ENCODE measurements around the gene SLC38A5.
"Not testable (repeated sequence)": the region's sequence is repeated elsewhere in the genome, so short reads cannot be mapped to it uniquely, and the experiment has no call there.

The SLC38A5 gene

GRCh38 chrX:48470110-48470832, at the start of gene SLC38A5:
Gene SLC38A5 (minus strand): TSS chrX:48470260. CDS start chrX:48467924, 2,336 bp downstream.
- H3K4me1 Mint-ChIP-seq (ENCODE audit: low read depth): peaks cover 31% of the 10 kb centered on the region
- H3K36me3 Mint-ChIP-seq (ENCODE audit: low read depth): peaks cover 34% of the 10 kb centered on the region
- H3K27me3 Mint-ChIP-seq: peaks cover 12% of the 10 kb centered on the region
- no peaks in the 10 kb centered on the region for H3K9me3 Mint-ChIP-seq
- H3K4me3 Mint-ChIP-seq: peak within 1 kb of the TSS; percentile 89
- peak within 1 kb of the TSS; percentile 94 for H3K27ac Mint-ChIP-seq
- DNase-seq: no peak

DNA sequence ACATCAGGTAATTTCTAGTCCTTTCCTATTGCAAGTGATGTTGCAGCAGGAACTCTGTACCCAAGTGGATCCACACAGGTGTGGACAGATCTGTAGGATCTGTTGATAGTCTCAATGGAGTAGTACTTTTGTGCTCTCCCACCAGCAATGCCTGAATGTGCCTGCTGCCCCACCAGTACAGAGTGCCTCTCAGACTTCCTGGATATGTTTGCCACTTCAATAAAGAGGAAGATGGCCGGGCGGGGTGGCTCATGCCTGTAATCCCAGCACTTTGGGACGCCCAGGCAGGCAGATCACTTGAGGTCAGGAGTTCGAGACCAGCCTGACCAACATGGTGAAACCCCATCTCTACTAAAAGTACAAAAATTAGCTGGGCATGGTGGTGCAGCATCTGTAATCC, 49.4 kb upstream of the SLC38A5 start:
- not testable (repeated sequence) for H3K4me3 Mint-ChIP-seq

GRCh38 chrX:48516987-48517386, 46.9 kb upstream of the SLC38A5 start:
- H3K36me3 Mint-ChIP-seq (ENCODE audit: low read depth): peaks cover 13% of the 10 kb centered on the region
- H3K9me3 Mint-ChIP-seq: no peaks in the 10 kb centered on the region
- H3K4me3 Mint-ChIP-seq: no peak overlapping the region
- H3K27ac Mint-ChIP-seq: no peak overlapping the region
- DNase-seq: no peak
- H3K27me3 Mint-ChIP-seq: peaks cover 4% of the 10 kb centered on the region
- peaks cover 23% of the 10 kb centered on the region for H3K4me1 Mint-ChIP-seq (ENCODE audit: low read depth)

More for the DNA sequence above, 49.4 kb upstream of the SLC38A5 start:
- H3K36me3 Mint-ChIP-seq (ENCODE audit: low read depth): peaks cover 21% of the 10 kb centered on the region
- H3K9me3 Mint-ChIP-seq, DNase-seq, H3K27me3 Mint-ChIP-seq: not testable (repeated sequence)
- peaks cover 27% of the 10 kb centered on the region for H3K4me1 Mint-ChIP-seq (ENCODE audit: low read depth)
- H3K27ac Mint-ChIP-seq: peak overlapping the region; percentile 18

- no peak for DNase-seq
- H3K4me3 Mint-ChIP-seq: no peak overlapping the region
- H3K36me3 Mint-ChIP-seq (ENCODE audit: low read depth): peaks cover 12% of the 10 kb centered on the region
- H3K9me3 Mint-ChIP-seq: no peaks in the 10 kb centered on the region
- H3K27me3 Mint-ChIP-seq: peaks cover 4% of the 10 kb centered on the region
- peaks cover 22% of the 10 kb centered on the region for H3K4me1 Mint-ChIP-seq (ENCODE audit: low read depth)
- H3K27ac Mint-ChIP-seq: no peak overlapping the region
These were observed 46.2 kb upstream of the SLC38A5 start for GRCh38 chrX:48516285-48516684.

DNA sequence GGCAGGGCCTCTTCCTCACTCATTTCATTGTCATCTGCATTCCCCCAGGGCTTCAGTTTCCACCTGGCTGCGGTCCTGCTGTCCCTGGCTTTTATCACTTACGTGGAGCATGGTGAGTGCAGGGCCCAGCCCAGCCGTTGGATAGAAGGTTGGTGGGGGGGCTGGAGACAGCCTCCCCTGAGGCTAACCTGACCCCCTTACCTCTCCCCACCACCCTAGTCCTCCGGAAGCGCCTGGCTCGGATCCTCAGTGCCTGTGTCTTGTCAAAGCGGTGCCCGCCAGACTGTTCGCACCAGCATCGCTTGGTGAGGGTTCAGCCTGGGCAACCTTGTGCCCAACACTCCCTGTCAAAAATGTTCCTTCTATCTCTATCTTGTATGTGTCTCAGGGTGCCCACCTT, 45.8 kb upstream of the SLC38A5 start:
- Mint-ChIP-seq H3K4me3 (no peak overlapping the region), H3K9me3 (no peaks in the 10 kb centered on the region), H3K36me3 (ENCODE audit: low read depth) (peaks cover 12% of the 10 kb centered on the region), H3K27me3 (peaks cover 4% of the 10 kb centered on the region), H3K4me1 (ENCODE audit: low read depth) (peaks cover 18% of the 10 kb centered on the region), H3K27ac (no peak overlapping the region)
- DNase-seq: no peak

DNA sequence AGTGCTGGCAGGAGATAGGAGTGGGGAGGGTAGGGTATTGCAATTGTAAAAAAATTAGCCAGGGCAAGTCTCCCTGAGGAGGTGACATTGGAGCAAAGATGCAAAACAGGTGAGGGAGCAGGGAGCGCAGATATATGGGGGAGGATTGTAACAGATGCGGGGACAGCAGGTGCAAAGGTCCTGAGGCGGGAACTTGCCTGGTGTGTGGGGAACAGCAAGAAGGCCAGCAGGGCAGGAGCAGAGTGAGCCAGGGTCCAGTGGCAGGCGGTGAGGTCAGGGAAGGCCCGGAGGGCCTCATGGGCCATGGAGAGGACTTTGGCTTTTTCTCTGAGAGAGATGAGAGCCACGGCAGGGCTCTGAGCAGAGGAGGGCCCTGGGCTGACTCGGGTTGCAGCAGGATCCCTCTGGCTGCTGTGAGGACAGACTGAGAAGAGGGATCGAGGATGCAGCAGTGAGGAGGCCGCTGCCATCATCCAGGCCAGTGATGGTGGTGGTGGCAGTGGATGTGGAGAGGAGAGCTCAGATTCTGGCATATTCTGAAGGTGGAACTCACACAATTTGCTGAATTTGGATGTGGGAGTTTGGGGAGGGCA, 44.9 kb upstream of the SLC38A5 start:
- Mint-ChIP-seq H3K36me3 (ENCODE audit: low read depth) (peaks cover 12% of the 10 kb centered on the region), H3K4me1 (ENCODE audit: low read depth) (peaks cover 15% of the 10 kb centered on the region), H3K9me3 (no peaks in the 10 kb centered on the region), H3K27ac (no peak overlapping the region), H3K4me3 (no peak overlapping the region), H3K27me3 (peaks cover 4% of the 10 kb centered on the region)
- DNase-seq: no peak

DNA sequence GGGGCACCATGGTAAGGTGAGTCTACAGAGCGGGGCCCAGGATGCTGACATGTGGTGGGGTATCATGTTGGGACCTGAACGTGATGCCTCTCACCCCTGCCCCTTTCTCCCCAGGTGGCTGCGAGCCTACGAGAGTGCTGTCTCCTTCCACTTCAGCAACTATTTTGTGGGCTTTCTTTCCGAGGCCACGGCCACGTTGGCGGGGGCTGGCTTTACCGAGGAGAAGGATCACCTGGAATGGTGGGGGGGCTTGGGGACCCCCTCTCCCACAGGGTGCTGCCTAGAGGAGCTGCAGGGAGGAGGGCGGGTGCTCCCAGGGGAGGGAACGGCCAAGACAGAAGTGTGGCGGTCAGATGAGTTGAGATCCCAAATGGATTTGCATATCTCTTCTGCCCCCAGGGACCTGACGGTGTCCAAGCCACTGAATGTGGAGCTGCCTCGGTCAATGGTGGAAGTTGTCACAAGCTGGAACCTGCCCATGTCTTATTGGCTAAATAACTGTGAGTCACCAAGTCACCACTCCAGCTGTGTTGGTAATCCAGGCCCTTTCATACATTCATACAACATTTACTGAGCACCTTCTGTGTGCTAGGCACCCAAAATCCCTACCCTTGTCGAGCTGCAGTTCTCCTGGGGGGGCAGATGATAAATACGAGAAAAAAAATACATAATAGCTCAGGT, 44.2 kb upstream of the SLC38A5 start:
- Mint-ChIP-seq H3K9me3 (no peaks in the 10 kb centered on the region), H3K27me3 (peaks cover 8% of the 10 kb centered on the region), H3K36me3 (ENCODE audit: low read depth) (peaks cover 14% of the 10 kb centered on the region), H3K27ac (no peak overlapping the region), H3K4me1 (ENCODE audit: low read depth) (peaks cover 19% of the 10 kb centered on the region), H3K4me3 (no peak overlapping the region)
- no peak for DNase-seq

DNA sequence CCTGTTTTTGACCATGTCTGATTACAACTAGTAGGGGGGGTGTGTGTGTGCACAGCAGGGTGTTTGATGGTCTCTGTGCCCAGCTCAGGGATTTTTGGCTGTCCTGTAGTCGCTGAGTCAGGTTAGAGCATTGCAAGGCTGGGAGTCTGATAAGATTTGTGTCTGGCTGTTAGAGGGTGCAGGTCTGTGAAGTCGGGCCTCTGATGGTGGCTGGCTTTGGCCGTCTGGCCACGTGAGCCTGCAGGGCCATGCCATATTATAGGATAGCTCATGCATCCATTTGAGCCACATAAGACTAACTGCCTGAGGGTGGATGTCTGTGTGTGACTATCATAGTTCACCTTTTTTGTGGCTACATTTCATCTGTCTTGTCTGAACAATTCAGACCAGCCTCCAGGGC, 43.6 kb upstream of the SLC38A5 start:
- H3K4me3 Mint-ChIP-seq: no peak overlapping the region
- H3K27ac Mint-ChIP-seq: no peak overlapping the region
- H3K36me3 Mint-ChIP-seq (ENCODE audit: low read depth): peaks cover 16% of the 10 kb centered on the region
- H3K27me3 Mint-ChIP-seq: peaks cover 8% of the 10 kb centered on the region
- H3K9me3 Mint-ChIP-seq: no peaks in the 10 kb centered on the region
- no peak for DNase-seq
- peaks cover 18% of the 10 kb centered on the region for H3K4me1 Mint-ChIP-seq (ENCODE audit: low read depth)

GRCh38 chrX:48512371-48512935, 42.4 kb upstream of the SLC38A5 start:
- H3K36me3 Mint-ChIP-seq (ENCODE audit: low read depth): peaks cover 16% of the 10 kb centered on the region
- H3K9me3 Mint-ChIP-seq: no peaks in the 10 kb centered on the region
- no peak overlapping the region for H3K27ac Mint-ChIP-seq
- H3K4me3 Mint-ChIP-seq: no peak overlapping the region
- H3K4me1 Mint-ChIP-seq (ENCODE audit: low read depth): peaks cover 22% of the 10 kb centered on the region
- peaks cover 8% of the 10 kb centered on the region for H3K27me3 Mint-ChIP-seq
- no peak for DNase-seq

DNA sequence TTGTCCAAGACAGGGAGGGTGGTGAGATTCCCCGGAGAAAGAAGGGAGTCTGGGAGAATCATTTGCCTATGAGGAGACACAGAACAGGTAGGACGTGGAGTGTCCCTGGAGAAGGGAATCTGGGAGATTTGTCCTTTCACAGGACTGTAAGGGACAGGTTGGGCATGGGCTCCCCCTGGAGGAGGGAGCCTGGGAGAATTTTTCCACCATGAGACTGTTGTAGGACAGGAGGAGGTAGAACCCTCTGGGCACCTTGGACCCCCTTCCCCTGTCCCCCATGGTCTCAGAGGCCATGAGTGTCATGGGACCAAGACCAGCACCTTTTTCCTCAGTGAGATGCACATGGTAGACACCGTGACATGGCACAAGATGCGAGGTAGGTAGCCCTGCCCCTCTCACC, 41.5 kb upstream of the SLC38A5 start:
- H3K36me3 Mint-ChIP-seq (ENCODE audit: low read depth): peaks cover 16% of the 10 kb centered on the region
- H3K9me3 Mint-ChIP-seq: no peaks in the 10 kb centered on the region
- no peak for DNase-seq
- H3K4me1 Mint-ChIP-seq (ENCODE audit: low read depth): peaks cover 19% of the 10 kb centered on the region
- no peak overlapping the region for H3K27ac Mint-ChIP-seq
- no peak overlapping the region for H3K4me3 Mint-ChIP-seq
- peaks cover 8% of the 10 kb centered on the region for H3K27me3 Mint-ChIP-seq

DNA sequence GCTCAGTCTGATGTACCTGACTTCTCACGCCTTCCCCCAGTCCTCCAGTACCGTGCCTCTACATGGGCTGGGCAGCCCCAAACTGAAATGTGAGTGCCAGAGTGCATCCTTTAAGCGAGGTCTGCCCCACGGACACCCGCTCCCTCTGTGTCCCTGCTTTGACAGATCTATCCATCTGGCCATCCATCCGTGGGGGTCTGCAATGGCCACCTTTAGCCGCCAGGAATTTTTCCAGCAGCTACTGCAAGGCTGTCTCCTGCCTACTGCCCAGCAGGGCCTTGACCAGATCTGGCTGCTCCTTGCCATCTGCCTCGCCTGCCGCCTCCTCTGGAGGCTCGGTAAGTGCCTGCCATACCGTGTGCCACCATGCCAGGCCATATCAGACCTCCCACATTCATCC, 39.6 kb upstream of the SLC38A5 start:
- Mint-ChIP-seq H3K4me1 (ENCODE audit: low read depth) (peaks cover 19% of the 10 kb centered on the region), H3K9me3 (no peaks in the 10 kb centered on the region), H3K27me3 (peaks cover 4% of the 10 kb centered on the region), H3K4me3 (peak overlapping the region; percentile 87), H3K27ac (peak overlapping the region; percentile 87), H3K36me3 (ENCODE audit: low read depth) (peaks cover 7% of the 10 kb centered on the region)
- no peak for DNase-seq

DNA sequence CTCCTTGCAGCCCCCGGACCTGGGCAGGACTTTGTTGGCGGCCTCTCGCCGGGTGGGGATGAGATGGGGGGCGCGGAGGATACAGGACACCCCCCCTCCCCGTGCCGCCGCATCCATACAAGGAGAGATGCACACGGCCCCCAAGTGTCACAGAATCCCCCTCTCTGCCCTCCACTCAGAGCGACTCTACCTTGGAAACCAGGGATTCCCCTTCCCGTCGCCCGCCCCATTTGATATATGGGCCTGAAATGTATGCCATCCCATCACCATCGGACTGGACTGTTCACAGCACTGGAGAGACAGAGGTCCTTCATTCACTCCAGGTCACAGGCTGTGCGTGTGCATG, 39.2 kb upstream of the SLC38A5 start:
- Mint-ChIP-seq H3K27me3 (peaks cover 5% of the 10 kb centered on the region), H3K4me1 (ENCODE audit: low read depth) (peaks cover 19% of the 10 kb centered on the region), H3K27ac (peak overlapping the region; percentile 87), H3K9me3 (no peaks in the 10 kb centered on the region), H3K4me3 (peak overlapping the region; percentile 87), H3K36me3 (ENCODE audit: low read depth) (peaks cover 4% of the 10 kb centered on the region)
- no peak for DNase-seq

DNA sequence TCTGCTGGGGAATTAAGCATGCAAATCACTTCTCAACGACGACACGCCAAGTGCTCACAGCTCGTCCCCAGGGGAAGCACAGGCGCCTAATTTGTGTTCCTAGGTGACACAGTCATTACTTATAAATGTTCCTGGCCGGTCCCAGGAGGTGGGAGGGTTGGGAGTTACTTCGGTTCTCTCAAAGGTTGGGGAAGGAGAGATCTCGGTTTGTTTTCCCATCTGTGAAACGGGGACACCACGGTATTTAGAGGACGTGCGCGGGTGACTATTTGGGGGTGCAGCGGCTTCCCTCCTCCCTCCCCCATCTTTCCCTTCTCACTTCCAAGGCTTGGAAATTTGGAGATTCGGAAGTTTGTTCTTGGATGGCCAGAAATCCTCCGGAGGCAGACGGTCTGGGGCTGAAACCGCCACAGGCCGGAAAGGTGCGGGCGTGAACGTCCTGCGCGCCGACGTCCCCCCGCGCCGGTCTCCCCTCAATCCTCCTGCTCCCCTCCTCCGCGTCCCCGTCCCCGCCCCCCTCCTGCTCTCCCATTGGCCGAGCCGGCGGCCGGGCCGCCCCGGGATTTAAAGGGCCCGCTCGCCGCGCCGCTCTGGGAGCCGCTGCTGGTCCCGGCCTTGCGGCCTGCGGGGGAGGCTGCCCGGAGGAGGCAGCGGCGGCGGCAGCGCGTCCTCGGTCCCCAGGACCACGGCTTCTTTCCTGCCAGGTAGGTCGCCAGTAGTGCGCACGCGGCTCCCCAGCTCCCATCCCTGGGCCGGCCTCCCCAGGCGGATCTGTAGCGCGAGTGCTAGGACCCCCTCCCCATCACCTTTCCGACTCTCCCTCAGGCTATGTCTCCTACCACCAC, 38.6 kb upstream of the SLC38A5 start, which contains the start of gene PORCN:
Gene PORCN (plus strand): TSS at position 593 of the 845 bp plus-strand sequence. CDS start 829 bp downstream, outside the sequence.
- peaks cover 4% of the 10 kb centered on the region for H3K36me3 Mint-ChIP-seq (ENCODE audit: low read depth)
- no peaks in the 10 kb centered on the region for H3K9me3 Mint-ChIP-seq
- peak; percentile 83 for DNase-seq
- H3K4me1 Mint-ChIP-seq (ENCODE audit: low read depth): peaks cover 19% of the 10 kb centered on the region
- peak within 1 kb of the TSS; percentile 90 for H3K27ac Mint-ChIP-seq
- H3K4me3 Mint-ChIP-seq: peak within 1 kb of the TSS; percentile 87
- H3K27me3 Mint-ChIP-seq: peaks cover 10% of the 10 kb centered on the region

DNA sequence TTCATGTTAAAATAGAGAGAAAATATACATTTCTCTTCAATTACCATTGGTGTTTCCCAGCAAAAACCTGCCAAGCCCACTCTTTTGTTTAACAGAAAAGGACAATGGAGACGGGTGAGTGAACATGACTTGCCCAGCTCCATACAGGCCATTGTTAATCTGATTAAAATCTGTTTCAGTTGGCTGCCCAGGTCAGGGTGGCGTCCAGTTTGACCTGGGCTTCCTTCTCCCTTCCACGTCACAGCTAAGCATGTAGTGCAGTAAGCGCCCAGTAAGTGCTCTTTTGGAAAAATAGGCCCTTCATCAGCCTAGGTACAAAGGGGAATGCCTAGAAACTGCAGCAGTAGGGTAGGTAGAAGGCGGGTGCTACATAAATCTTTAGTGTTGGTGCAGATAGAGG, 37.2 kb upstream of the SLC38A5 start:
- H3K27ac Mint-ChIP-seq: no peak overlapping the region
- peaks cover 4% of the 10 kb centered on the region for H3K36me3 Mint-ChIP-seq (ENCODE audit: low read depth)
- peaks cover 19% of the 10 kb centered on the region for H3K27me3 Mint-ChIP-seq
- H3K4me1 Mint-ChIP-seq (ENCODE audit: low read depth): peaks cover 19% of the 10 kb centered on the region
- DNase-seq: no peak
- H3K9me3 Mint-ChIP-seq: no peaks in the 10 kb centered on the region
- H3K4me3 Mint-ChIP-seq: no peak overlapping the region

Data from activated T-cell treated with anti-CD3 and anti-CD28 coated beads, Interleukin-2, amount 50 U/mL, for 24 hours (primary cell).